Spinal cord (tissue), 10 donors: ENCODE measurements around the gene RHOBTB3. TPM values are rescaled to one million over a fixed set of nuclear protein-coding genes. Genes with fewer than 3 reads are reported as not detected.

Experiments
- DNase-seq, 6 donors: peaks; one replicate each; pipeline versions ENCODE4 v3.0.0 to v3.0.0-alpha.2; 2013 to 2015; ENCODE audit warnings: low spot score in 6 of 6, low read depth in 4 of 6
- H3K27ac ChIP-seq: one replicate; pipeline ENCODE4 v1.5.1; 2013; ENCODE audit warnings: low read depth, low read length, control low read depth
- H3K27me3 ChIP-seq: one replicate; pipeline ENCODE4 v1.6.1; 2013; ENCODE audit warnings: low read length; ENCODE audit not compliant: control insufficient read depth, insufficient read depth
- H3K36me3 ChIP-seq: one replicate; pipeline ENCODE4 v1.6.1; 2013; ENCODE audit warnings: low read length; ENCODE audit not compliant: control insufficient read depth, insufficient read depth
- H3K4me1 ChIP-seq: one replicate; pipeline ENCODE4 v1.6.1; 2013; ENCODE audit warnings: low read length; ENCODE audit not compliant: control insufficient read depth, insufficient read depth
- H3K4me3 ChIP-seq: one replicate; pipeline ENCODE4 v1.5.1; 2013; ENCODE audit warnings: low read depth, low read length, control low read depth
- H3K9me3 ChIP-seq: one replicate; pipeline ENCODE4 v1.6.1; 2013; ENCODE audit warnings: low read length; ENCODE audit not compliant: control insufficient read depth, insufficient read depth
- WGBS: methylation state at CpG from one replicate; pipeline ENCODE4 v1.1.5; 2013; ENCODE audit warnings: missing lambda C conversion rate; ENCODE audit not compliant: insufficient coverage; 5-methylcytosine and 5-hydroxymethylcytosine counted together
- polyA plus RNA-seq, 2 donors: library from polyadenylated mRNA; unstranded; fragments of 120-200 nt; gene quantifications; one replicate each; pipeline ENCODE4 v1.2.1, GENCODE V29; 2013; ENCODE audit not compliant: insufficient read length in 2 of 2
- total RNA-seq, 2 donors: library from RNA; depleted of rRNA in 1 of 2; stranded (reverse); fragments of 120-200 nt in 1 of 2; fragments of >200 nt in 1 of 2; gene quantifications; one replicate each; pipeline versions ENCODE4 v1.2.3 to v1.2.4, GENCODE V29; 2013 to 2014
- donor health status: healthy.

RHOBTB3 gene
- total and polyA plus RNA-seq, 4 donors = 44.2 to 182 (median 79.8) TPM

- no peak overlapping the region for H3K4me3 ChIP-seq
- H3K27ac ChIP-seq = no peak overlapping the region
- 98% methylated on average over 3 of the region's 3 CpGs for WGBS
- no peaks in the 10 kb centered on the region for H3K4me1 ChIP-seq
- no peaks in the 10 kb centered on the region for H3K27me3 ChIP-seq
- no peak for DNase-seq
- H3K36me3 ChIP-seq = no peaks in the 10 kb centered on the region
- no peaks in the 10 kb centered on the region for H3K9me3 ChIP-seq
Observed at GRCh38 chr5:95797301-95797700, 66.2 kb downstream of the RHOBTB3 start.

- WGBS = no CpG with 5 or more reads among the region's 2 CpGs
- H3K36me3 ChIP-seq = no peaks in the 10 kb centered on the region
- H3K27me3 ChIP-seq = no peaks in the 10 kb centered on the region
- no peak overlapping the region for H3K27ac ChIP-seq
- H3K4me1 ChIP-seq = no peaks in the 10 kb centered on the region
- no peak overlapping the region for H3K4me3 ChIP-seq
- no peaks in the 10 kb centered on the region for H3K9me3 ChIP-seq
- DNase-seq = no peak
Observed at GRCh38 chr5:95798048-95798447, 66.9 kb downstream of the RHOBTB3 start.

GRCh38 chr5:95798545-95798944 lies 67.4 kb downstream of the RHOBTB3 start:
- Histone ChIP-seq H3K36me3 (no peaks in the 10 kb centered on the region), H3K4me3 (no peak overlapping the region), H3K27me3 (no peaks in the 10 kb centered on the region), H3K4me1 (no peaks in the 10 kb centered on the region), H3K27ac (no peak overlapping the region), H3K9me3 (no peaks in the 10 kb centered on the region)
- no peak for DNase-seq

GRCh38 chr5:95799191-95799835 lies 68.2 kb downstream of the RHOBTB3 start:
- H3K36me3 ChIP-seq = no peaks in the 10 kb centered on the region
- H3K9me3 ChIP-seq = no peaks in the 10 kb centered on the region
- H3K4me1 ChIP-seq = no peaks in the 10 kb centered on the region
- no peaks in the 10 kb centered on the region for H3K27me3 ChIP-seq
- no peak overlapping the region for H3K4me3 ChIP-seq
- DNase-seq = no peak
- 88% methylated on average over 4 of the region's 4 CpGs for WGBS
- no peak overlapping the region for H3K27ac ChIP-seq

GRCh38 chr5:95800553-95800952 lies 69.4 kb downstream of the RHOBTB3 start:
- Histone ChIP-seq H3K4me3 (no peak overlapping the region), H3K27me3 (no peaks in the 10 kb centered on the region), H3K4me1 (no peaks in the 10 kb centered on the region), H3K27ac (no peak overlapping the region), H3K36me3 (no peaks in the 10 kb centered on the region), H3K9me3 (no peaks in the 10 kb centered on the region)
- whole genome bisulfite sequencing = no CpG with 5 or more reads among the region's 3 CpGs
- no peak for DNase-seq

GRCh38 chr5:95801532-95801931 lies 70.4 kb downstream of the RHOBTB3 start:
- H3K27me3 ChIP-seq = no peaks in the 10 kb centered on the region
- WGBS = no CpG with 5 or more reads among the region's 2 CpGs
- no peak overlapping the region for H3K4me3 ChIP-seq
- H3K4me1 ChIP-seq = no peaks in the 10 kb centered on the region
- DNase-seq = no peak
- no peak overlapping the region for H3K27ac ChIP-seq
- no peaks in the 10 kb centered on the region for H3K36me3 ChIP-seq
- H3K9me3 ChIP-seq = no peaks in the 10 kb centered on the region

GRCh38 chr5:95801961-95802360 lies 70.8 kb downstream of the RHOBTB3 start:
- no peak overlapping the region for H3K27ac ChIP-seq
- H3K27me3 ChIP-seq = no peaks in the 10 kb centered on the region
- WGBS = no CpG with 5 or more reads among the region's 3 CpGs
- H3K36me3 ChIP-seq = no peaks in the 10 kb centered on the region
- H3K4me1 ChIP-seq = no peaks in the 10 kb centered on the region
- no peak for DNase-seq
- no peak overlapping the region for H3K4me3 ChIP-seq
- no peaks in the 10 kb centered on the region for H3K9me3 ChIP-seq

- no peak overlapping the region for H3K4me3 ChIP-seq
- no CpG with 5 or more reads among the region's 6 CpGs for WGBS
- no peaks in the 10 kb centered on the region for H3K9me3 ChIP-seq
- no peaks in the 10 kb centered on the region for H3K27me3 ChIP-seq
- H3K27ac ChIP-seq = no peak overlapping the region
- H3K4me1 ChIP-seq = no peaks in the 10 kb centered on the region
- no peak for DNase-seq
- H3K36me3 ChIP-seq = no peaks in the 10 kb centered on the region
Observed at GRCh38 chr5:95803271-95804148, 72.4 kb downstream of the RHOBTB3 start.

GRCh38 chr5:95804736-95805539 lies 73.8 kb downstream of the RHOBTB3 start:
- Histone ChIP-seq H3K36me3 (no peaks in the 10 kb centered on the region), H3K27ac (no peak overlapping the region), H3K9me3 (no peaks in the 10 kb centered on the region), H3K4me1 (peaks cover 3% of the 10 kb centered on the region), H3K4me3 (no peak overlapping the region), H3K27me3 (no peaks in the 10 kb centered on the region)
- peak in 1 of 6 donors; percentile 21 for DNase-seq
- 93% methylated on average over 4 of the region's 6 CpGs for whole genome bisulfite sequencing
